ENCODE results near the gene PLCH1. TPM values are rescaled to one million over a fixed set of nuclear protein-coding genes. Genes with fewer than 3 reads are reported as not detected.

Gene PLCH1
- total RNA-seq, 3 donors from 2014 or later: 4.2 to 13.2 (median 10.2) TPM

DNA sequence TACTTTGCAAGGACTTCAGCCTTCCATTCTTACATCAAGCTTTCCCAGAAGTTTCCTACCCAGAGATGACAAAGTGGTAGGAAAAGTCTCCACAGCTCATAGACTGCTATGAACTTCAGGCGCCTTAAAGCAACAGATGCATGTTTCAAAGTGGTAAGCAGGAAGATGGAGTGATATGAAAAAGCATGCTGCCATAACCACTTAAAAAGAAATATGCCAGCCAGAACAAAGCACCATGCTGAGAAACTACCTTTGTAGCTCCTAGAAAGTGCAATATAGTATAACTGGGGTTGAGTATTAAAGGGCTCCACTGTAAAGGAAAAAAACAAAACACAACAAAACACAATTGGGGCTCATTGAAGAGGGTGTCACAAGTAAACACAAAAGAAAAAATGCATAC, 259.0 kb downstream of the PLCH1 start:
- no peak overlapping the region for H3K4me3 ChIP-seq
- DNase-seq (no peak), ATAC-seq (no peak)
- no peaks in the 10 kb centered on the region for H3K4me1 ChIP-seq (ENCODE audit: low read depth)
- no peaks in the 10 kb centered on the region for H3K36me3 ChIP-seq (ENCODE audit: low read depth)
- intact Hi-C loops (cut with DNase I, micrococcal nuclease): no loop called here
- H3K9me3 ChIP-seq: no peaks in the 10 kb centered on the region
- TF ChIP-seq, protein P1, sequence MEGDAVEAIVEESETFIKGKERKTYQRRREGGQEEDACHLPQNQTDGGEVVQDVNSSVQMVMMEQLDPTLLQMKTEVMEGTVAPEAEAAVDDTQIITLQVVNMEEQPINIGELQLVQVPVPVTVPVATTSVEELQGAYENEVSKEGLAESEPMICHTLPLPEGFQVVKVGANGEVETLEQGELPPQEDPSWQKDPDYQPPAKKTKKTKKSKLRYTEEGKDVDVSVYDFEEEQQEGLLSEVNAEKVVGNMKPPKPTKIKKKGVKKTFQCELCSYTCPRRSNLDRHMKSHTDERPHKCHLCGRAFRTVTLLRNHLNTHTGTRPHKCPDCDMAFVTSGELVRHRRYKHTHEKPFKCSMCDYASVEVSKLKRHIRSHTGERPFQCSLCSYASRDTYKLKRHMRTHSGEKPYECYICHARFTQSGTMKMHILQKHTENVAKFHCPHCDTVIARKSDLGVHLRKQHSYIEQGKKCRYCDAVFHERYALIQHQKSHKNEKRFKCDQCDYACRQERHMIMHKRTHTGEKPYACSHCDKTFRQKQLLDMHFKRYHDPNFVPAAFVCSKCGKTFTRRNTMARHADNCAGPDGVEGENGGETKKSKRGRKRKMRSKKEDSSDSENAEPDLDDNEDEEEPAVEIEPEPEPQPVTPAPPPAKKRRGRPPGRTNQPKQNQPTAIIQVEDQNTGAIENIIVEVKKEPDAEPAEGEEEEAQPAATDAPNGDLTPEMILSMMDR (IDR thresholded peaks at IDR 0.05): no peak

DNA sequence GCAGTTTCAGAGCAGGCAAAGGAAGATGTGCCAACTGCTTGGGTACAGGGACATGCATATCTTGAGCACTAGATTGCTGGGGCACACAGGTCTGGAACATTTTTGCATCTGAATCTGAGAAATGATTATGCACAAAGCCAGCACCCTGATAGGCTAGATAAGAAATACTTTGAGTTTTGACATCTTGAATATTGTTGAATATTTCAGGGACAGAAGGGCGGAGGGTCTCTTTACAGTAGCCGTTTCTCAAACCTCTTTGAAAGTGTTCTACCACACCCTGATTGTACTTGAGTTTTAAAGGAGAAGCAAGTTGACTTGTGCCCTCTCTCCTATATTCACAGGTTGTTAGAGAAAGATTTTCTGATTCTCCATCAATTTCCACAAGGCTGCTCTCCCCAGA, 263.3 kb downstream of the PLCH1 start:
- DNase-seq: no peak
- ATAC-seq: no peak
- no peak overlapping the region for H3K4me3 ChIP-seq
- peaks cover 6% of the 10 kb centered on the region for H3K9me3 ChIP-seq
- no peaks in the 10 kb centered on the region for H3K36me3 ChIP-seq (ENCODE audit: low read depth)
- intact Hi-C loops (cut with DNase I, micrococcal nuclease): no loop called here
- no peaks in the 10 kb centered on the region for H3K4me1 ChIP-seq (ENCODE audit: low read depth)
- TF ChIP-seq, protein P1 (IDR thresholded peaks at IDR 0.05): no peak

DNA sequence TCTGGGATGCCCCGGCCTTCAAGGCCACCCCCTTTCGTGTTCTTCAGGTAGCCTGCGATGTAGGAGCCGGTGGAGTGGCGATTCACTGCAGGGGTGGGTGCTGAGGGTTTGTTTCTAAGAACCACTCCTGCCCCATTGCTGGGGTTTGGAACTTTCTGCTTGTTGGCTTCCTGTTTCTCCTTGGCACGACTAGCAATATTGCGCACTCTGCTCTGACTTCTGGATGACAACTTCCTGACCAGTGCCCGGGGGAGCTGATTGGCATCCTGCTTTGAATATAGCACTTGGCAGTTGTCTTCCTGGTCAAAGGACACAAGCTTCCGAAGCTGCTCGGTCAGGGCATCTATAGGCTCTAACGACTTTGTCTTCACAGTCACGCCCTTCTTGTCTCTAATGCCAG, 263.8 kb downstream of the PLCH1 start:
- ATAC-seq: no peak
- intact Hi-C loops (cut with DNase I, micrococcal nuclease): no loop called here
- H3K9me3 ChIP-seq: peaks cover 6% of the 10 kb centered on the region
- TF ChIP-seq, protein P1 (IDR thresholded peaks at IDR 0.05): no peak
- H3K4me3 ChIP-seq: no peak overlapping the region
- DNase-seq: no peak
- no peaks in the 10 kb centered on the region for H3K4me1 ChIP-seq (ENCODE audit: low read depth)
- no peaks in the 10 kb centered on the region for H3K36me3 ChIP-seq (ENCODE audit: low read depth)

DNA sequence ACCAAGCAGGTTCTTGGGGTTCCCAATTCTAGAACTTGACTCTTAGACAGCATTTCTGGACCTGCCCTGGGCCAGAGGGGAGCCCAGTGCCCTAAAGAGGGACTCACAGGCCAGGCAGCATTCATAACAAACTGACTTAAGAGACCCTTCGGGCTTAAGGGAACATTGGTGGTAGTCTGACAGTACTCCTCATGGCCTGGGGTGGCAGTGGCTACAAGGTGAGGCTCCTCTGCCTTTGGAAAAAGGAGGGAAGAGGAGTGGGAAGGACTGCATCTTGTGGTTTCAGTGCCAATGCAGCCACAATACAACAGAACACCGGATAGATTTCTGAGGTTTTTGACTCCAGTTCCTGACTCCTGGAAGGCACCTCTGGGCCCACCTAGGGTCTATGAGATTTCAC, 279.2 kb downstream of the PLCH1 start:
- intact Hi-C loops (cut with DNase I, micrococcal nuclease): no loop called here
- Histone ChIP-seq H3K36me3 (ENCODE audit: low read depth) (no peaks in the 10 kb centered on the region), H3K4me3 (no peak overlapping the region), H3K9me3 (no peaks in the 10 kb centered on the region), H3K4me1 (ENCODE audit: low read depth) (no peaks in the 10 kb centered on the region)
- no peak for ATAC-seq
- TF ChIP-seq, protein P1 (IDR thresholded peaks at IDR 0.05): no peak
- DNase-seq: no peak

DNA sequence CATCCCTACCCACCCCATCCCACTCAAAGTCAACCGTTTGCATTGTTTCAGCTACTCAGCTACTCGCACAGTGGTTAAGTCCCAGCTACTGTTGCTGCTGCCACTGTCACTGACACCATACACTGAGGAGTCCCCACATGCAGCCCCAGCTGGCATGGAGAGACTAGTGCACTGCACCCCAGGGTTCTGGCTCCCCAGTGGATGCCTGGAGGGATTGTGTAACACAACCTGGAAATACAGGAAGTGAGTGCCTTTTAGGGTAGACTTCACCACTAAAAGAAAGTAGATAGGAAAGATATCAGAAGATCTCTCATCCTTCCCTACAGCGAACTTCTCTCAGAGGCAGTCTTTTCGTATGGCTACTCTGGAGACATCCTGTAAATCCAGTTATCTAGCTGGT, 282.2 kb downstream of the PLCH1 start:
- H3K4me1 ChIP-seq (ENCODE audit: low read depth): no peaks in the 10 kb centered on the region
- DNase-seq (no peak), ATAC-seq (no peak)
- no peak overlapping the region for H3K4me3 ChIP-seq
- H3K9me3 ChIP-seq: no peaks in the 10 kb centered on the region
- TF ChIP-seq, protein P1 (IDR thresholded peaks at IDR 0.05): no peak
- intact Hi-C loops (cut with DNase I, micrococcal nuclease): no loop called here
- H3K36me3 ChIP-seq (ENCODE audit: low read depth): no peaks in the 10 kb centered on the region

DNA sequence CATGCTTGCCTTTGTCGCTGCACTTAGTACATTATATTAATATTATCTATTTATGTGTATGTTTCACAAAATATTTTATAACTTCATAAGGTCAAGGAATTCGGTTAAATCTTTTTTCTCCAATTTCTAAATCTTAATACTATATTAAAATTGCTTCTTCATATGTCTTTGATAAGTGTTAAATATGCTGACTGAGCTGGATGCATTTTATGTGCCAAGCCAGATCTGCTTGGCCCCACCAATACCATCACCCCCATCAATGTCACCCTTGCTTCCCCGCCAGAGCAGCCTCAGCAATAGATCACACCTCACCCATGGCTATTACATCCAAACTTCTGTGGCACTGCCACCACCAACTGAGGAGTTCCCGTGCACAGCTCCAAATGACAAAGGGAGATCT, 287.3 kb downstream of the PLCH1 start:
- no peak for DNase-seq
- Histone ChIP-seq H3K36me3 (ENCODE audit: low read depth) (no peaks in the 10 kb centered on the region), H3K4me3 (no peak overlapping the region), H3K9me3 (no peaks in the 10 kb centered on the region), H3K4me1 (ENCODE audit: low read depth) (no peaks in the 10 kb centered on the region)
- intact Hi-C loops (cut with DNase I, micrococcal nuclease): no loop called here
- TF ChIP-seq, protein P1 (IDR thresholded peaks at IDR 0.05): no peak
- ATAC-seq: no peak

All from mucosa of descending colon (tissue), 3 donors.